IMR-90 (cell line): ENCODE data around the gene PLD1. TPM values are rescaled to one million over a fixed set of nuclear protein-coding genes. Genes with fewer than 3 reads are reported as not detected.
A peak's percentile ranks its signal among the peaks of the same experiment; 100 is the strongest.

Experiments used
- ATAC-seq: fragments of 200-7000 bp; cut with Tn5 transposase; 2 replicates; pipeline ENCODE4 v1.9.1; 2020; ENCODE audit warnings: low read depth, mild to moderate bottlenecking, moderate library complexity
- BruUV-seq: library from RNA; stranded (reverse); fragments of 400-500 nt; replicated peaks from 2 replicates; lab custom pipeline; 2021; lab: Mats Ljungman, UMichigan
- CTCF ChIA-PET: fragments of 300-600 bp; formaldehyde crosslinking; extraction: SDS; loops from one replicate; lab custom pipeline; 2021; ENCODE audit warnings: antibody characterized with exemption; lab: Yijun Ruan, JAX
- POLR2A ChIA-PET: fragments of 300-600 bp; sonication (Branson Sonifier 250); formaldehyde crosslinking; loops from one replicate; lab custom pipeline; 2022; ENCODE audit warnings: antibody characterized with exemption; ENCODE audit not compliant: unreplicated experiment; lab: Charles Lee
- DNase-seq: peaks from one replicate; pipeline ENCODE4 v3.0.0; 2013
- H2AFZ ChIP-seq: replicated peaks from 2 replicates; pipeline ENCODE3; 2013; ENCODE audit warnings: low read length, mild to moderate bottlenecking; ENCODE audit not compliant: poor library complexity
- H2AK5ac ChIP-seq: 2 replicates; pipeline ENCODE4 v1.6.1; 2013; ENCODE audit warnings: low read depth, low read length, inconsistent platforms
- H2AK9ac ChIP-seq: replicated peaks from 2 replicates; pipeline ENCODE3; 2013; ENCODE audit warnings: mild to moderate bottlenecking, low read depth, low read length, moderate library complexity; ENCODE audit not compliant: poor library complexity
- H2BK120ac ChIP-seq: 2 replicates; pipeline ENCODE4 v1.6.1; 2013; ENCODE audit warnings: low read depth, low read length, inconsistent platforms
- H2BK15ac ChIP-seq: 3 replicates; pipeline ENCODE4 v1.6.1; 2013; ENCODE audit warnings: low read depth, low read length, inconsistent platforms
- H2BK20ac ChIP-seq: 2 replicates; pipeline ENCODE4 v1.6.1; 2013; ENCODE audit warnings: low read depth, mild to moderate bottlenecking, inconsistent platforms, low read length, moderate library complexity
- H2BK5ac ChIP-seq: 2 replicates; pipeline ENCODE4 v1.6.1; 2013; ENCODE audit warnings: mild to moderate bottlenecking, low read depth, low read length, inconsistent platforms; ENCODE audit not compliant: poor library complexity, severe bottlenecking
- H3K14ac ChIP-seq: replicated peaks from 2 replicates; pipeline ENCODE4 v1.6.1; 2013; ENCODE audit warnings: low read depth, low read length, inconsistent platforms
- H3K18ac ChIP-seq: 2 replicates; pipeline ENCODE4 v1.6.1; 2013; ENCODE audit warnings: low read depth, low read length, control low read depth
- H3K23ac ChIP-seq: 2 replicates; pipeline ENCODE4 v1.6.1; 2013; ENCODE audit warnings: low read depth, low read length, inconsistent platforms
- H3K27ac ChIP-seq: 2 replicates; pipeline ENCODE4 v1.5.1; 2013; ENCODE audit warnings: mild to moderate bottlenecking, control low read depth, low read length; ENCODE audit not compliant: insufficient read depth
- H3K27me3 ChIP-seq: 2 replicates; pipeline ENCODE4 v1.6.1; 2013; ENCODE audit warnings: low read length; ENCODE audit not compliant: control insufficient read depth, insufficient read depth
- H3K36me3 ChIP-seq: 2 replicates; pipeline ENCODE4 v1.6.1; 2013; ENCODE audit warnings: low read length, mixed read lengths; ENCODE audit not compliant: control insufficient read depth, insufficient read depth
- H3K4ac ChIP-seq: 2 replicates; pipeline ENCODE4 v1.6.1; 2013; ENCODE audit warnings: low read depth, low read length, inconsistent platforms
- H3K4me1 ChIP-seq: 2 replicates; pipeline ENCODE4 v1.6.1; 2013; ENCODE audit warnings: low read length, mixed read lengths; ENCODE audit not compliant: control insufficient read depth, insufficient read depth
- H3K4me2 ChIP-seq: 2 replicates; pipeline ENCODE4 v1.6.1; 2013; ENCODE audit warnings: low read depth, mild to moderate bottlenecking, control low read depth, low read length, moderate library complexity
- H3K4me3 ChIP-seq: 2 replicates; pipeline ENCODE4 v1.5.1; 2013; ENCODE audit warnings: low read depth, mild to moderate bottlenecking, control low read depth, low read length, moderate library complexity; ENCODE audit not compliant: insufficient read depth
- H3K56ac ChIP-seq: 2 replicates; pipeline ENCODE4 v1.6.1; 2013; ENCODE audit warnings: low read length, inconsistent platforms; ENCODE audit not compliant: insufficient read depth; ENCODE audit errors: extremely low read depth
- H3K79me1 ChIP-seq, 2 experiments: 2 replicates each; pipeline ENCODE4 v1.6.1; 2013; ENCODE audit warnings: low read length in 2 of 2, inconsistent platforms in 1 of 2, low read depth in 1 of 2
- H3K9ac ChIP-seq: 2 replicates; pipeline ENCODE4 v1.6.1; 2013; ENCODE audit warnings: low read depth, low read length, control low read depth
- H3K9me1 ChIP-seq: 2 replicates; pipeline ENCODE4 v1.6.1; 2013; ENCODE audit warnings: low read length, inconsistent platforms; ENCODE audit not compliant: insufficient read depth
- H3K9me3 ChIP-seq: 2 replicates; pipeline ENCODE4 v1.6.1; 2013; ENCODE audit warnings: low read length; ENCODE audit not compliant: control insufficient read depth, insufficient read depth
- H4K20me1 ChIP-seq: 2 replicates; pipeline ENCODE4 v1.6.1; 2013; ENCODE audit warnings: low read length, inconsistent platforms; ENCODE audit not compliant: insufficient read depth
- H4K5ac ChIP-seq: 2 replicates; pipeline ENCODE4 v1.6.1; 2013; ENCODE audit warnings: mild to moderate bottlenecking, low read depth, low read length, control low read depth
- H4K8ac ChIP-seq, 2 experiments: 2 replicates each; pipeline ENCODE4 v1.6.1; 2013; ENCODE audit warnings: low read depth in 2 of 2, low read length in 2 of 2, control low read depth in 1 of 2, inconsistent platforms in 1 of 2
- H4K91ac ChIP-seq: 2 replicates; pipeline ENCODE4 v1.6.1; 2013; ENCODE audit warnings: low read depth, low read length, inconsistent platforms; ENCODE audit not compliant: insufficient read depth
- BHLHE40 ChIP-seq: fragments of 150-350 bp; IDR thresholded peaks from 2 replicates; pipeline ENCODE4 v1.6.1; 2016; ENCODE audit warnings: mild to moderate bottlenecking, low read depth, low read length
- CEBPB ChIP-seq: IDR thresholded peaks from 2 replicates; pipeline ENCODE4 v1.6.1; 2012; ENCODE audit warnings: low read depth, low read length, improper control_type of control experiment
- CHD1 ChIP-seq: IDR thresholded peaks from 2 replicates; pipeline ENCODE4 v1.6.1; 2012; ENCODE audit warnings: low read depth, low read length, improper control_type of control experiment
- FOS ChIP-seq: fragments of 150-350 bp; IDR thresholded peaks from 2 replicates; pipeline ENCODE4 v1.6.1; 2016; ENCODE audit warnings: low read depth, low read length
- MAFK ChIP-seq: IDR thresholded peaks from 2 replicates; pipeline ENCODE4 v1.6.1; 2012; ENCODE audit warnings: low read depth, low read length, improper control_type of control experiment
- MAZ ChIP-seq: IDR thresholded peaks from 2 replicates; pipeline ENCODE4 v1.6.1; 2012; ENCODE audit warnings: low read depth, mild to moderate bottlenecking, low read length, improper control_type of control experiment, moderate library complexity, borderline replicate concordance
- MXI1 ChIP-seq: IDR thresholded peaks from 2 replicates; pipeline ENCODE4 v1.6.1; 2012; ENCODE audit warnings: low read depth, mild to moderate bottlenecking, low read length, moderate library complexity, borderline replicate concordance
- NFE2L2 ChIP-seq: fragments of 150-350 bp; IDR thresholded peaks from 2 replicates; pipeline ENCODE4 v1.6.1; 2016; ENCODE audit warnings: low read depth, mild to moderate bottlenecking, low read length
- POLR2A ChIP-seq: IDR thresholded peaks from 2 replicates; pipeline ENCODE4 v1.6.1; 2012; ENCODE audit warnings: mild to moderate bottlenecking, low read depth, low read length
- RAD21 ChIP-seq: IDR thresholded peaks from 2 replicates; pipeline ENCODE4 v1.6.1; 2012; ENCODE audit warnings: low read length, improper control_type of control experiment
- RCOR1 ChIP-seq: IDR thresholded peaks from 2 replicates; pipeline ENCODE4 v1.6.1; 2012; ENCODE audit warnings: mild to moderate bottlenecking, low read length, improper control_type of control experiment; ENCODE audit not compliant: insufficient replicate concordance
- RFX5 ChIP-seq: IDR thresholded peaks from 2 replicates; pipeline ENCODE4 v1.8.0; 2012; ENCODE audit warnings: low read depth, mild to moderate bottlenecking, low read length, moderate library complexity
- SMC3 ChIP-seq: fragments of 150-350 bp; IDR thresholded peaks from 2 replicates; pipeline ENCODE4 v1.6.1; 2016; ENCODE audit warnings: low read depth, mild to moderate bottlenecking, antibody characterized with exemption, low read length, moderate library complexity
- WGBS, 2 experiments: methylation state at CpG; one replicate each; pipeline versions ENCODE4 v1.1.5 to v1.1.7; 2013; ENCODE audit warnings: missing lambda C conversion rate in 2 of 2; ENCODE audit not compliant: insufficient read length in 1 of 2; ENCODE audit errors: extremely low coverage in 2 of 2; 5-methylcytosine and 5-hydroxymethylcytosine counted together
- dilution Hi-C: fragments of 300-500 bp; cut with HindIII; formaldehyde crosslinking; loops from one replicate; pipeline ENCODE4 v1.14.3; 2018; ENCODE audit warnings: low sequenced_read_pairs; ENCODE audit not compliant: unreplicated experiment
- in situ Hi-C: fragments of 300-500 bp; cut with MboI; formaldehyde crosslinking; loops from 3 replicates; pipeline ENCODE4 v1.14.3; 2019; ENCODE audit warnings: low sequenced_read_pairs, inconsistent platforms, mixed read lengths
- intact Hi-C: fragments of 100-400 bp; cut with micrococcal nuclease; formaldehyde crosslinking; loops from 2 replicates; pipeline ENCODE4 v1.10.0; 2022
- polyA plus RNA-seq, 3 experiments: library from polyadenylated mRNA; depleted of rRNA; stranded (reverse); fragments of >200 nt; gene quantifications; 2 replicates each; pipeline ENCODE4 v1.2.3, GENCODE V29; 2012; ENCODE audit warnings: low replicate concordance in 1 of 3
- total RNA-seq: library from RNA; depleted of rRNA; stranded (reverse); fragments of >200 nt; gene quantifications from 2 replicates; pipeline ENCODE4 v1.2.3, GENCODE V29; 2012
- TF ChIP-seq, protein P1 (sequence below): fragments of 150-350 bp; IDR thresholded peaks from 2 replicates; pipeline ENCODE4 v1.6.1; 2016; ENCODE audit warnings: low read depth, mild to moderate bottlenecking, low read length, moderate library complexity, borderline replicate concordance
- TF ChIP-seq, protein P2 (sequence below): fragments of 150-350 bp; IDR thresholded peaks from 2 replicates; pipeline ENCODE4 v1.6.1; 2017; ENCODE audit warnings: mild to moderate bottlenecking, antibody characterized with exemption, low read length, low read depth

The PLD1 gene
- total and polyA plus RNA-seq, 2 of the 4 experiments (the other 2 are of a cell fraction): 3.3 to 9.7 TPM

DNA sequence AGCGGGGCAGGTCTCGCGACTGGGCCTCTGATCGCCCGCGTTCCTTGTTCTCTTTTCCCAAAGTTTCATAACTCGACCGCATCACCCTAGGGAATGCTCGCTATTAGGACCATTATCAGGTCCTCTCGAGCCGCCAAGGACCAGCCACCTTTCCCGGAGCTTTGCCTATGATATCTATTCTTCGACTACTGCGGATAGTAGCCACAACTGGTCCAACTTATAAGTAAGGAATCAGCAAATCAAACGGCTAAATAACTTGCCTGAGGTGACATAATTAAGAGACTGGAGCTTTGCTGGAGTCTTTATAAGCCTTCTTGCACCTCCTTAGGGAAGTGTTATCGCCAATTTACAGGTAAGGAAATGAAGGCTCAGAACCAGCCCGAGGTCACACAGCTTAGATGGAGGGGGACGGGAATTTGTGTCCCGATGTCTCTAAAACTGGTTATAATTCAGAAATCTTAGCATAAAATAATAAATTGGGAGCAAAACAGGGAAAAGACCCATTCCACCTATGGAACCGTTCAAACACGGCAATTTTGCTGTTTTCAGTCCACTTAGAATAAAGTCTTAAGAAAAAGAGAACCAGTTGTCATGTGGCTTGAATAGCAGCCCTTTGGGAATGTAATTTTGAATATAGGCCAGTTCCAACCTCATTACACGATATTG, 479 bp upstream of the PLD1 start (continued):
- TF ChIP-seq CEBPB: no peak

DNA sequence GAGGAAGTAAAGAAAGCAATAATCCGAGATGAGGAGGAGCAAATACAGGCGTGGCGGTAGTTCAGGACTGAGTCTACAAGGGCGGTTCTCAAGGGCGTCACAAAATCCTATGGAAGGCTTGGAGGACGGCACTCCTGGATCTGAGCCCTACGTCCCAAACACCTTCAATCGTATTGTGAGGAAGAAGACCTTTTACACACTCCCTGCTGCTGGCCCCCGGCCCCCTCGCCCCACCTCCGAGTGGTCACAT, 747 bp downstream of the PLD1 start:
- peak overlapping the region; percentile 91 for H3K14ac ChIP-seq
- H3K9me1 ChIP-seq: peaks cover 6% of the 10 kb centered on the region
- H3K27me3 ChIP-seq: no peaks in the 10 kb centered on the region
- WGBS, 2 experiments: 0% methylated on average over 2 of the region's 11 CpGs; no CpG with 5 or more reads in 1 of the 2 experiments
- peak overlapping the region; percentile 92 for H2BK120ac ChIP-seq
- peak overlapping the region; percentile 86 for H4K5ac ChIP-seq
- DNase-seq (peak; percentile 68), ATAC-seq (peak; percentile 31)
- in situ Hi-C loops: no loop called here
- ChIA-PET CTCF (interaction anchor here (1.6 kb wide), 1 partner anchor 20 kb away, joined by 7 read pairs; no protein-coding TSS in a partner anchor), POLR2A (interaction anchor here (0.6 to 0.8 kb wide), 3 partner anchors 28 to 798 kb away, joined by 3 to 4 read pairs (median 3); partner anchors contain the start of gene FNDC3B)
- H2BK20ac ChIP-seq: peak overlapping the region; percentile 81
- intact Hi-C loops: no loop called here
- peak overlapping the region; percentile 89 for H4K91ac ChIP-seq
- H3K4me1 ChIP-seq: peaks cover 17% of the 10 kb centered on the region
- peak overlapping the region; percentile 87 for H3K4me2 ChIP-seq
- peak overlapping the region; percentile 77 for H3K4ac ChIP-seq
- H4K8ac ChIP-seq: peak overlapping the region; percentile 46 to 78
- peaks cover 14 to 30% of the 10 kb centered on the region in 2 experiments; a peak in 3 of 4 replicates for H3K79me1 ChIP-seq
- no peaks in the 10 kb centered on the region for H3K36me3 ChIP-seq
- H3K4me3 ChIP-seq: peak overlapping the region; percentile 76
- peak overlapping the region; percentile 92 for H3K9ac ChIP-seq
- H2AK5ac ChIP-seq: peak overlapping the region; percentile 5; the same call in 1 of the 2 replicates
- peak overlapping the region; percentile 87 for H3K56ac ChIP-seq
- dilution Hi-C loops: no loop called here
- peak overlapping the region; percentile 57 for H3K23ac ChIP-seq
- no TSS peak for BruUV-seq
- peak overlapping the region; percentile 42; the same call in 2 of the 3 replicates for H2BK15ac ChIP-seq
- H3K9me3 ChIP-seq: no peaks in the 10 kb centered on the region
- no peaks in the 10 kb centered on the region; the same call in 1 of the 2 replicates for H4K20me1 ChIP-seq
- H2BK5ac ChIP-seq: peak overlapping the region; percentile 79
- H3K27ac ChIP-seq: peak overlapping the region; percentile 96
- H2AFZ ChIP-seq: peak overlapping the region; percentile 91
- H2AK9ac ChIP-seq: peak overlapping the region; percentile 33
- H3K18ac ChIP-seq: peak overlapping the region; percentile 91
- TF ChIP-seq RFX5 (no peak), NFE2L2 (no peak), POLR2A (no peak; the same call in 1 of the 2 replicates), RCOR1 (no peak), BHLHE40 (no peak), MAZ (no peak), RAD21 (no peak), SMC3 (no peak), MAFK (no peak), CHD1 (no peak), CEBPB (no peak), FOS (no peak), MXI1 (no peak)
- TF ChIP-seq, protein P1, sequence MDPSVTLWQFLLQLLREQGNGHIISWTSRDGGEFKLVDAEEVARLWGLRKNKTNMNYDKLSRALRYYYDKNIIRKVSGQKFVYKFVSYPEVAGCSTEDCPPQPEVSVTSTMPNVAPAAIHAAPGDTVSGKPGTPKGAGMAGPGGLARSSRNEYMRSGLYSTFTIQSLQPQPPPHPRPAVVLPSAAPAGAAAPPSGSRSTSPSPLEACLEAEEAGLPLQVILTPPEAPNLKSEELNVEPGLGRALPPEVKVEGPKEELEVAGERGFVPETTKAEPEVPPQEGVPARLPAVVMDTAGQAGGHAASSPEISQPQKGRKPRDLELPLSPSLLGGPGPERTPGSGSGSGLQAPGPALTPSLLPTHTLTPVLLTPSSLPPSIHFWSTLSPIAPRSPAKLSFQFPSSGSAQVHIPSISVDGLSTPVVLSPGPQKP: no peak
- TF ChIP-seq, protein P2, sequence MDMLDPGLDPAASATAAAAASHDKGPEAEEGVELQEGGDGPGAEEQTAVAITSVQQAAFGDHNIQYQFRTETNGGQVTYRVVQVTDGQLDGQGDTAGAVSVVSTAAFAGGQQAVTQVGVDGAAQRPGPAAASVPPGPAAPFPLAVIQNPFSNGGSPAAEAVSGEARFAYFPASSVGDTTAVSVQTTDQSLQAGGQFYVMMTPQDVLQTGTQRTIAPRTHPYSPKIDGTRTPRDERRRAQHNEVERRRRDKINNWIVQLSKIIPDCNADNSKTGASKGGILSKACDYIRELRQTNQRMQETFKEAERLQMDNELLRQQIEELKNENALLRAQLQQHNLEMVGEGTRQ: no peak
